ENCODE results near the gene TWIST2. TPM values are rescaled to one million over a fixed set of nuclear protein-coding genes. Genes with fewer than 3 reads are reported as not detected.

The TWIST2 gene
- total RNA-seq, 1 experiment from 2014 or later, result 0.22 TPM

DNA sequence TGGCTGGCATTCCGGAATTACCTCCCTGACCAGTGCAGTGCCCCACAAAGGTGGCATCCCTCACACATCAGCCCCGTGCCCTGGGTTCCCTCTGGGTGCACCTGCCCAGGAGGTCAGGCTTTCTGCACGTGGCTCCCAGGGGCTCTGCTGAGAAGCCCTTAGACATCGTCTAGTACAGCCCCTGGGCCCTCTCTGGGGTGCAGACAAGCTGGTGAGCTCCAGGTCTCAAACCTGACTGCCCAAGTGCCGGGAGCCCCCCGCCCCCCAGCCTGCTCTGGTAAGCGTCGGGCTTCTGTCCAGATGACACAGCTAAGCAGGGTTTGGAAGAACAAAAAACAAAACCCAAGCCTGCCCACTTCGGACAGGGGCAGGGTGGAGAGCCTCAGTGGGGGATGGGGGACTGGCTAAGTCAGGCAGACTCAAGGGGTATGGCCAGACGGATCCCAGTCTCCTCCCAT is 20.2 kb downstream of the TWIST2 start:
- Histone ChIP-seq H3K14ac (ENCODE audit: insufficient read depth, low read length) (no peak overlapping the region), H2BK120ac (ENCODE audit: low read depth, low read length, poor library complexity, severe bottlenecking) (no peak overlapping the region), H3K18ac (ENCODE audit: insufficient read length, low read depth, low read length) (no peak overlapping the region), H4K20me1 (ENCODE audit: control insufficient read depth, insufficient read depth, insufficient read length) (no peaks in the 10 kb centered on the region), H2AFZ (ENCODE audit: low read length) (no peak overlapping the region), H4K5ac (ENCODE audit: insufficient read length, low read depth, low read length) (no peak overlapping the region), H3K9ac (ENCODE audit: extremely low read depth, insufficient read length, low read length) (no peak overlapping the region), H3K4me1 (ENCODE audit: insufficient read depth, low read length) (0 out of 2 replicates have a peak, but pooled peaks cover 2% of the 10 kb centered on the region), H3K79me2 (ENCODE audit: insufficient read depth, low read length) (no peaks in the 10 kb centered on the region), H3K56ac (ENCODE audit: insufficient read length, low read depth, low read length) (no peak overlapping the region), H3K27ac (ENCODE audit: insufficient read length, low read depth, low read length) (no peak overlapping the region), H2BK5ac (ENCODE audit: insufficient read length, low read length) (no peak overlapping the region), H3K4ac (ENCODE audit: low read depth, low read length) (no peak overlapping the region), H2BK20ac (ENCODE audit: low read depth, low read length, poor library complexity, severe bottlenecking) (no peak overlapping the region), H3K23ac (ENCODE audit: insufficient read length, low read depth, low read length) (no peak overlapping the region), H3K9me3 (ENCODE audit: control insufficient read depth, low read depth, low read length) (no peaks in the 10 kb centered on the region), H3K23me2 (ENCODE audit: insufficient read length, low read depth, low read length, poor library complexity, severe bottlenecking) (no peaks in the 10 kb centered on the region), H4K91ac (ENCODE audit: insufficient read length, low read depth, low read length) (no peak overlapping the region), H2AK5ac (ENCODE audit: insufficient read length, low read length) (no peak overlapping the region), H3K27me3 (ENCODE audit: insufficient read depth, low read length) (no peaks in the 10 kb centered on the region), H3K79me1 (ENCODE audit: insufficient read depth, low read depth, low read length, poor library complexity, severe bottlenecking) (no peaks in the 10 kb centered on the region), H2BK15ac (ENCODE audit: low read depth, low read length) (no peak overlapping the region), H3T11ph (ENCODE audit: low read length) (no peak overlapping the region), H3K4me2 (ENCODE audit: insufficient read depth, insufficient read length, low read length) (no peak overlapping the region), H4K8ac (replicated peaks; ENCODE audit: insufficient read length, low read depth, low read length) (no peak overlapping the region), H2BK12ac (ENCODE audit: insufficient read length, low read depth, low read length) (no peak overlapping the region)
- Mint-ChIP-seq H3K4me1 (peaks cover 11 to 13% of the 10 kb centered on the region in 2 experiments), H3K4me3 (no peak overlapping the region; a peak in 1 of 5 replicates), H3K27me3 (ENCODE audit: low read depth) (peaks cover 14% of the 10 kb centered on the region), H3K27ac (no peak overlapping the region), H3K9me3 (peaks cover 0 to 6% of the 10 kb centered on the region in 2 experiments; a peak in 2 of 5 replicates), H3K36me3 (ENCODE audit: insufficient read depth in 1 of 3, low read depth in 3 of 3) (peaks cover 0 to 1% (median 0%) of the 10 kb centered on the region in 3 experiments; a peak in 1 of 7 replicates)
- TF ChIP-seq, protein P1, sequence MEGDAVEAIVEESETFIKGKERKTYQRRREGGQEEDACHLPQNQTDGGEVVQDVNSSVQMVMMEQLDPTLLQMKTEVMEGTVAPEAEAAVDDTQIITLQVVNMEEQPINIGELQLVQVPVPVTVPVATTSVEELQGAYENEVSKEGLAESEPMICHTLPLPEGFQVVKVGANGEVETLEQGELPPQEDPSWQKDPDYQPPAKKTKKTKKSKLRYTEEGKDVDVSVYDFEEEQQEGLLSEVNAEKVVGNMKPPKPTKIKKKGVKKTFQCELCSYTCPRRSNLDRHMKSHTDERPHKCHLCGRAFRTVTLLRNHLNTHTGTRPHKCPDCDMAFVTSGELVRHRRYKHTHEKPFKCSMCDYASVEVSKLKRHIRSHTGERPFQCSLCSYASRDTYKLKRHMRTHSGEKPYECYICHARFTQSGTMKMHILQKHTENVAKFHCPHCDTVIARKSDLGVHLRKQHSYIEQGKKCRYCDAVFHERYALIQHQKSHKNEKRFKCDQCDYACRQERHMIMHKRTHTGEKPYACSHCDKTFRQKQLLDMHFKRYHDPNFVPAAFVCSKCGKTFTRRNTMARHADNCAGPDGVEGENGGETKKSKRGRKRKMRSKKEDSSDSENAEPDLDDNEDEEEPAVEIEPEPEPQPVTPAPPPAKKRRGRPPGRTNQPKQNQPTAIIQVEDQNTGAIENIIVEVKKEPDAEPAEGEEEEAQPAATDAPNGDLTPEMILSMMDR (conservative IDR thresholded peaks at IDR 0.05), result no peak
- no CpG with 5 or more reads among the region's 10 CpGs for WGBS (ENCODE audit: extremely low coverage, insufficient read length, low lambda C conversion rate)
- DNase-seq, result no peak

All from H9 (cell line).